ENCODE data around the gene MID2. TPM values are rescaled to one million over a fixed set of nuclear protein-coding genes. Genes with fewer than 3 reads are reported as not detected.

The MID2 gene
- total and polyA plus RNA-seq, 10 donors = 0.50 to 11.9 (median 10.4) TPM

DNA sequence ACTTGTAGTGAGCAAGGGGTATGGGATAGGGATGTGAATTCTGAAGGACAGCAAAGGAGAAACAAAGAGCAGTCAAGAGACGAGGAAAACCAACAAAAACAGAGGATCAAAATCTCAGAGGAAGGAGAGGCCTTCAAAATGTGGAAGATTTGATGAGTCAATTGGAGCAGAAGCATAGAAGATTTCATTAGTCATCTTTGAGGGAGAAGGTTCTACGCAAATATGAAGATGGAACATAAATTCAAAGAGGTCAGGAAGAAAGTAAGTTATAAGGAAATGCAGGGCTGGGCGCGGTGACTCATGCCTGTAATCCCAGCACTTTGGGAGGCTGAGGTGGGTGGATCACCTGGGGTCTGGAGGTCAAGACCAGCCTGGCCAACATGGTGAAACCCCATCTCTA, 35.4 kb downstream of the MID2 start:
- no peaks in the 10 kb centered on the region for H3K9me3 ChIP-seq
- no peak overlapping the region for H3K27ac ChIP-seq
- no peak for DNase-seq
- peaks cover 0 to 11% (median 0%) of the 10 kb centered on the region in 7 donors for H3K27me3 ChIP-seq (replicated peaks in 1 of 7)
- no peaks in the 10 kb centered on the region for H3K4me1 ChIP-seq
- intact Hi-C loops (cut with DNase I; ENCODE audit: low total_unique reads) = no loop called here
- WGBS, 5 donors = 79 to 97% (median 87%) methylated on average over 4 of the region's 4 CpGs
- no peak overlapping the region for H3K4me3 ChIP-seq
- no peaks in the 10 kb centered on the region for H3K36me3 ChIP-seq
- TF ChIP-seq POLR2AphosphoS5 (IDR thresholded peaks at IDR 0.05) (no peak), CTCF (IDR thresholded peaks at IDR 0.05 in 8 of 11, conservative IDR thresholded peaks at IDR 0.05 in 3 of 11) (no peak), POLR2A (IDR thresholded peaks at IDR 0.05) (no peak)

GRCh38 chrX:107871136-107871535, 45.5 kb downstream of the MID2 start:
- TF ChIP-seq POLR2AphosphoS5 (IDR thresholded peaks at IDR 0.05) (no peak), POLR2A (IDR thresholded peaks at IDR 0.05) (no peak), CTCF (IDR thresholded peaks at IDR 0.05 in 8 of 11, conservative IDR thresholded peaks at IDR 0.05 in 3 of 11) (no peak)
- no peaks in the 10 kb centered on the region for H3K36me3 ChIP-seq
- DNase-seq = no peak
- H3K9me3 ChIP-seq = no peaks in the 10 kb centered on the region
- intact Hi-C loops (cut with DNase I; ENCODE audit: low total_unique reads) = no loop called here
- peaks cover 0 to 4% (median 0%) of the 10 kb centered on the region in 7 donors for H3K27me3 ChIP-seq (replicated peaks in 1 of 7)
- no peaks in the 10 kb centered on the region for H3K4me1 ChIP-seq
- H3K27ac ChIP-seq = no peak overlapping the region
- no peak overlapping the region for H3K4me3 ChIP-seq
- 59 to 88% (median 86%) methylated on average over 5 to 6 of the region's 6 CpGs for WGBS, 5 donors

GRCh38 chrX:107878106-107878505, 52.4 kb downstream of the MID2 start:
- H3K4me1 ChIP-seq = no peaks in the 10 kb centered on the region
- TF ChIP-seq POLR2AphosphoS5 (IDR thresholded peaks at IDR 0.05) (no peak), POLR2A (IDR thresholded peaks at IDR 0.05) (no peak), CTCF (IDR thresholded peaks at IDR 0.05 in 8 of 11, conservative IDR thresholded peaks at IDR 0.05 in 3 of 11) (no peak)
- no peak overlapping the region for H3K27ac ChIP-seq
- DNase-seq = no peak
- H3K36me3 ChIP-seq = no peaks in the 10 kb centered on the region
- no peaks in the 10 kb centered on the region for H3K9me3 ChIP-seq
- intact Hi-C loops (cut with DNase I; ENCODE audit: low total_unique reads) = no loop called here
- peaks cover 0 to 6% (median 0%) of the 10 kb centered on the region in 7 donors for H3K27me3 ChIP-seq (replicated peaks in 1 of 7)
- H3K4me3 ChIP-seq = no peak overlapping the region
- WGBS, 5 donors = 55 to 73% (median 66%) methylated on average over 2 to 5 of the region's 5 CpGs

GRCh38 chrX:107880054-107880610, 54.5 kb downstream of the MID2 start:
- DNase-seq = no peak
- no peak for TF ChIP-seq POLR2A (IDR thresholded peaks at IDR 0.05)
- TF ChIP-seq CTCF (IDR thresholded peaks at IDR 0.05 in 8 of 11, conservative IDR thresholded peaks at IDR 0.05 in 3 of 11) = no peak
- no peak for TF ChIP-seq POLR2AphosphoS5 (IDR thresholded peaks at IDR 0.05)
- no peak overlapping the region for H3K4me3 ChIP-seq
- H3K4me1 ChIP-seq = no peaks in the 10 kb centered on the region
- peaks cover 0 to 6% (median 0%) of the 10 kb centered on the region in 7 donors for H3K27me3 ChIP-seq (replicated peaks in 1 of 7)
- no peaks in the 10 kb centered on the region for H3K36me3 ChIP-seq
- intact Hi-C loops (cut with DNase I; ENCODE audit: low total_unique reads) = no loop called here
- 63 to 80% (median 77%) methylated on average over 5 of the region's 5 CpGs for WGBS, 5 donors
- no peak overlapping the region for H3K27ac ChIP-seq
- no peaks in the 10 kb centered on the region for H3K9me3 ChIP-seq

Measured in spleen (tissue), 11 donors.